ENCODE results near the gene PATJ. TPM values are rescaled to one million over a fixed set of nuclear protein-coding genes. Genes with fewer than 3 reads are reported as not detected.

The PATJ gene
- total RNA-seq, 1 donor from 2014 or later: 11.3 TPM

GRCh38 chr1:61993331-61993961 is 251.2 kb downstream of the PATJ start:
- no peak for TF ChIP-seq CTCF (IDR thresholded peaks at IDR 0.05)
- Mint-ChIP-seq H3K27ac (ENCODE audit: unreplicated experiment) (peak overlapping the region; percentile 80), H3K4me1 (ENCODE audit: unreplicated experiment) (peaks cover 23% of the 10 kb centered on the region), H3K4me3 (ENCODE audit: unreplicated experiment) (no peak overlapping the region), H3K27me3 (ENCODE audit: unreplicated experiment) (no peaks in the 10 kb centered on the region), H3K36me3 (ENCODE audit: unreplicated experiment) (no peaks in the 10 kb centered on the region), H3K9me3 (ENCODE audit: unreplicated experiment) (no peaks in the 10 kb centered on the region)
- no peak for DNase-seq (ENCODE audit: extremely low spot score, unreplicated experiment)

- Mint-ChIP-seq H3K9me3 (ENCODE audit: unreplicated experiment) (no peaks in the 10 kb centered on the region), H3K27ac (ENCODE audit: unreplicated experiment) (no peak overlapping the region), H3K4me1 (ENCODE audit: unreplicated experiment) (peaks cover 23% of the 10 kb centered on the region), H3K36me3 (ENCODE audit: unreplicated experiment) (no peaks in the 10 kb centered on the region), H3K27me3 (ENCODE audit: unreplicated experiment) (no peaks in the 10 kb centered on the region), H3K4me3 (ENCODE audit: unreplicated experiment) (no peak overlapping the region)
- no peak for DNase-seq (ENCODE audit: extremely low spot score, unreplicated experiment)
- no peak for TF ChIP-seq CTCF (IDR thresholded peaks at IDR 0.05)
Observed at GRCh38 chr1:61995641-61996040, 253.4 kb downstream of the PATJ start.

GRCh38 chr1:61997123-61997522 is 254.8 kb downstream of the PATJ start:
- H3K4me1 Mint-ChIP-seq (ENCODE audit: unreplicated experiment): peaks cover 22% of the 10 kb centered on the region
- H3K4me3 Mint-ChIP-seq (ENCODE audit: unreplicated experiment): no peak overlapping the region
- TF ChIP-seq CTCF (IDR thresholded peaks at IDR 0.05): no peak
- H3K27ac Mint-ChIP-seq (ENCODE audit: unreplicated experiment): no peak overlapping the region
- DNase-seq (ENCODE audit: extremely low spot score, unreplicated experiment): no peak
- no peaks in the 10 kb centered on the region for H3K27me3 Mint-ChIP-seq (ENCODE audit: unreplicated experiment)
- no peaks in the 10 kb centered on the region for H3K36me3 Mint-ChIP-seq (ENCODE audit: unreplicated experiment)
- no peaks in the 10 kb centered on the region for H3K9me3 Mint-ChIP-seq (ENCODE audit: unreplicated experiment)

- Mint-ChIP-seq H3K27ac (ENCODE audit: unreplicated experiment) (no peak overlapping the region), H3K4me3 (ENCODE audit: unreplicated experiment) (no peak overlapping the region), H3K4me1 (ENCODE audit: unreplicated experiment) (no peaks in the 10 kb centered on the region), H3K9me3 (ENCODE audit: unreplicated experiment) (no peaks in the 10 kb centered on the region), H3K36me3 (ENCODE audit: unreplicated experiment) (no peaks in the 10 kb centered on the region), H3K27me3 (ENCODE audit: unreplicated experiment) (no peaks in the 10 kb centered on the region)
- DNase-seq (ENCODE audit: extremely low spot score, unreplicated experiment): no peak
- TF ChIP-seq CTCF (IDR thresholded peaks at IDR 0.05): no peak
Observed at GRCh38 chr1:62003777-62004176, 261.5 kb downstream of the PATJ start.

- TF ChIP-seq CTCF (IDR thresholded peaks at IDR 0.05): no peak
- Mint-ChIP-seq H3K9me3 (ENCODE audit: unreplicated experiment) (no peaks in the 10 kb centered on the region), H3K4me1 (ENCODE audit: unreplicated experiment) (no peaks in the 10 kb centered on the region), H3K36me3 (ENCODE audit: unreplicated experiment) (no peaks in the 10 kb centered on the region), H3K4me3 (ENCODE audit: unreplicated experiment) (no peak overlapping the region), H3K27me3 (ENCODE audit: unreplicated experiment) (no peaks in the 10 kb centered on the region), H3K27ac (ENCODE audit: unreplicated experiment) (no peak overlapping the region)
- no peak for DNase-seq (ENCODE audit: extremely low spot score, unreplicated experiment)
Observed at GRCh38 chr1:62006690-62007089, 264.4 kb downstream of the PATJ start.
